Measurements from ENCODE around the gene PWWP2A. TPM values are rescaled to one million over a fixed set of nuclear protein-coding genes. Genes with fewer than 3 reads are reported as not detected.
"Not testable (repeated sequence)": the region's sequence is repeated elsewhere in the genome, so short reads cannot be mapped to it uniquely, and the experiment has no call there.

Gene PWWP2A
- polyA plus RNA-seq, 1 experiment, result 8.7 TPM

DNA sequence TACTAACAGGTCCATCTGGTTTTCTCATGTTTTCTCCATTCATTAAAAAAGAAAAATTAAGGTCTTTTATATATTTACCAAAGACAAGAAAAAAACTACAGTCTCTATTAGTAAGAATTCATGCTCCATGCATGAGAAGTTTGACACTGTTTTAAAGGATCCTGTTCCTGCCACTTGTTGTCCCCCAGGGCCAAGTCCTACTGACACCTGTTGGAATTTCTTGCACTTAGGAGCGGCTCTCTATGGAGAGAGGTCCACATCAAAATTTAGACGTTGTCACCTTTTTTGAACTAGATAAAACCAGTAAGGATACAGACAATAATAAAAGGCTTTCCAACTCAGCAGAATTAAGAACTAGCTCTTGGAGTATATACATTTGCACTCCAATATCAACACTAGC is 42.3 kb downstream of the PWWP2A start:
- TF ChIP-seq CTCF (IDR thresholded peaks at IDR 0.05; ENCODE audit: insufficient read depth, low read depth, low read length), result no peak
- Histone ChIP-seq H3K36me3 (ENCODE audit: control insufficient read depth, insufficient read depth, low read length) (no peaks in the 10 kb centered on the region), H3K27me3 (ENCODE audit: control insufficient read depth, insufficient read depth, low read length) (no peaks in the 10 kb centered on the region), H3K4me3 (ENCODE audit: low read depth, low read length) (no peak overlapping the region)
- POLR2A ChIA-PET, result no interaction called here
- DNase-seq (ENCODE audit: low read depth), result no peak
- CTCF ChIA-PET, result no interaction called here

- CTCF ChIA-PET, result no interaction called here
- no peak for DNase-seq (ENCODE audit: low read depth)
- no peak for TF ChIP-seq CTCF (IDR thresholded peaks at IDR 0.05; ENCODE audit: insufficient read depth, low read depth, low read length)
- Histone ChIP-seq H3K27me3 (ENCODE audit: control insufficient read depth, insufficient read depth, low read length) (no peaks in the 10 kb centered on the region), H3K36me3 (ENCODE audit: control insufficient read depth, insufficient read depth, low read length) (no peaks in the 10 kb centered on the region), H3K4me3 (ENCODE audit: low read depth, low read length) (no peak overlapping the region)
- POLR2A ChIA-PET, result no interaction called here
These were observed 44.2 kb downstream of the PWWP2A start for GRCh38 chr5:160075073-160075472.

DNA sequence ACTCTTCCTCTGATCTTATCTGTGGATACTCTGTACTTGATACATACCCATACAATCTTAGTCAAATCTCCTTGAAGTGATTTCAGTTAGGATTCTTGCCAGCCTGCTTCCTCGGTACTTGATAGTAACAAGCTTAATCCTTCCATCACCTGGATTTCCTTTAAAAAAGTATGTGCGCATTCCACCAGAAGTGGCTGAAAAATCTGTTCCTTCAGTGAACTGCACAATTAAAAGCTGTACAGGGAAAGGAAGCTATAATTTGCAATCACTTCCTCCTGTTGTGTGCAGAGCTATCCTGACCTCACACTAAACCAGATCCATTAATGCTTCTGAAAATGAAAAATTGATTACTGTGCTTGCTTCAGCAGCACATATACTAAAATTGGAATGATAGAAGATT is 47.3 kb downstream of the PWWP2A start:
- no peaks in the 10 kb centered on the region for H3K36me3 ChIP-seq (ENCODE audit: control insufficient read depth, insufficient read depth, low read length)
- TF ChIP-seq CTCF (IDR thresholded peaks at IDR 0.05; ENCODE audit: insufficient read depth, low read depth, low read length), result no peak
- POLR2A ChIA-PET, result no interaction called here
- no peak for DNase-seq (ENCODE audit: low read depth)
- H3K4me3 ChIP-seq (ENCODE audit: low read depth, low read length), result no peak overlapping the region
- no peaks in the 10 kb centered on the region for H3K27me3 ChIP-seq (ENCODE audit: control insufficient read depth, insufficient read depth, low read length)
- CTCF ChIA-PET, result interaction anchor here (0.6 to 1.4 kb wide), 3 partner anchors 9 to 50 kb away, joined by 3 read pairs; no protein-coding TSS in a partner anchor

GRCh38 chr5:160071516-160071915 is 47.7 kb downstream of the PWWP2A start:
- Histone ChIP-seq H3K4me3 (ENCODE audit: low read depth, low read length) (no peak overlapping the region), H3K27me3 (ENCODE audit: control insufficient read depth, insufficient read depth, low read length) (no peaks in the 10 kb centered on the region), H3K36me3 (ENCODE audit: control insufficient read depth, insufficient read depth, low read length) (no peaks in the 10 kb centered on the region)
- TF ChIP-seq CTCF (IDR thresholded peaks at IDR 0.05; ENCODE audit: insufficient read depth, low read depth, low read length), result no peak
- CTCF ChIA-PET, result interaction anchor here (0.6 to 1.1 kb wide), 4 partner anchors 10 to 50 kb away, joined by 3 to 4 read pairs (median 3); no protein-coding TSS in a partner anchor
- POLR2A ChIA-PET, result no interaction called here
- DNase-seq (ENCODE audit: low read depth), result no peak

DNA sequence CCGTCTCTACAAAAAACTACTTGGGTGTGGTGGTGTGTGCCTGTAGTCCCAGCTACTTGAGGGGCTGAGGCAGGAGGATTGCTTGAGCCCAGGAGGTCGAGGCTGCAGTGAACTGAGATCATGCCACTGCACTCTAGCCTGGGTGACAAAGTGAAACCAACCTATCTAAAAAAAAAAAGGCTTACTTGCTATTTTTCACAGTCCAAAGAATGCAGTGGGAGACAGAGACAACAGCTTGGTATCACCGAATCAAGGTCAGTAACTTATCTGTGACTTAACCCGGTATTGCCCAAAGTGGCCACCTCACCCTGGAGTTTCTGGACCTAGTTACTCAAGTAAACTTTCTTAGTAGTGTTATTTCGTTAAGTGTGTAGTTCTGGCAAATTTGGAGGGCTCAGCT is 50.1 kb downstream of the PWWP2A start:
- DNase-seq (ENCODE audit: low read depth); H3K36me3 ChIP-seq (ENCODE audit: control insufficient read depth, insufficient read depth, low read length); H3K27me3 ChIP-seq (ENCODE audit: control insufficient read depth, insufficient read depth, low read length); H3K4me3 ChIP-seq (ENCODE audit: low read depth, low read length); POLR2A ChIA-PET: not testable (repeated sequence)
- CTCF ChIA-PET, result interaction anchor here (2.5 kb wide), 1 partner anchor 15 kb away, joined by 6 read pairs; no protein-coding TSS in a partner anchor

- no peak for DNase-seq (ENCODE audit: low read depth)
- ChIA-PET POLR2A (no interaction called here), CTCF (interaction anchor here (1.0 to 1.5 kb wide), 3 partner anchors 8 to 280 kb away, joined by 3 to 8 read pairs (median 4); no protein-coding TSS in a partner anchor)
- no peak for TF ChIP-seq CTCF (IDR thresholded peaks at IDR 0.05; ENCODE audit: insufficient read depth, low read depth, low read length)
- no peaks in the 10 kb centered on the region for H3K27me3 ChIP-seq (ENCODE audit: control insufficient read depth, insufficient read depth, low read length)
- no peak overlapping the region for H3K4me3 ChIP-seq (ENCODE audit: low read depth, low read length)
- peaks cover 10% of the 10 kb centered on the region for H3K36me3 ChIP-seq (ENCODE audit: control insufficient read depth, insufficient read depth, low read length)
These were observed 54.1 kb downstream of the PWWP2A start for GRCh38 chr5:160064995-160065614.

Data from BJ (cell line).